HCT116 (cell line): ENCODE results near the gene ATP8A2. TPM values are rescaled to one million over a fixed set of nuclear protein-coding genes. Genes with fewer than 3 reads are reported as not detected.

Experiments used
- ATAC-seq: fragments of 200-7000 bp; cut with Tn5 transposase; 2 replicates; pipeline ENCODE4 v1.9.1; 2020; ENCODE audit warnings: mild to moderate bottlenecking, moderate library complexity
- BruUV-seq: library from RNA; stranded (reverse); fragments of 400-500 nt; replicated peaks from 2 replicates; lab custom pipeline; 2021; lab: Mats Ljungman, UMichigan
- CTCF ChIA-PET: fragments of 300-600 bp; sonication (Branson Sonifier 250); formaldehyde crosslinking; loops from one replicate; lab custom pipeline; 2021; ENCODE audit warnings: antibody characterized with exemption; lab: Charles Lee
- POLR2A ChIA-PET: fragments of 300-600, 350-600 bp; sonication (Branson Sonifier 250); formaldehyde crosslinking; loops from one replicate; lab custom pipeline; 2021; ENCODE audit warnings: antibody characterized with exemption; lab: Charles Lee
- RAD21 ChIA-PET, 2 experiments: fragments of 300-600 bp; sonication (Branson Sonifier 250); formaldehyde crosslinking; loops; one replicate each; lab custom pipeline; 2023; ENCODE audit warnings: low total read pairs in 2 of 2; ENCODE audit not compliant: uncharacterized antibody in 2 of 2, unreplicated experiment in 2 of 2, low non-redundant PET in 1 of 2; lab: Charles Lee
- DNase-seq: peaks from one replicate; pipeline ENCODE4 v3.0.0-alpha.2; 2010; ENCODE audit warnings: low read depth, low spot score
- H2AFZ ChIP-seq: fragments of 200-600 bp; shearing (Covaris generic), sonication (generic); 2 replicates; pipeline ENCODE4 v1.6.1; 2017; ENCODE audit warnings: low read depth, mixed run types, mixed read lengths, antibody characterized with exemption, low read length; ENCODE audit not compliant: poor library complexity, severe bottlenecking
- H3K27ac ChIP-seq: 2 replicates; pipeline ENCODE4 v1.5.1; 2012; ENCODE audit warnings: low read depth, low read length
- H3K27me3 ChIP-seq: fragments of 200-600 bp; sonication (generic); 2 replicates; pipeline ENCODE4 v1.6.1; 2016; ENCODE audit warnings: mixed run types, low read length, mixed read lengths; ENCODE audit not compliant: insufficient read depth
- H3K36me3 ChIP-seq, 2 experiments: fragments of 200-500 bp in 1 of 2; fragments of 200-600 bp in 1 of 2; sonication (Bioruptor generic) in 1 of 2; sonication (generic) in 1 of 2; 2 replicates each; pipeline versions ENCODE4 v1.5.1 to v1.6.1; 2014 to 2016; ENCODE audit warnings: low read length in 2 of 2, inconsistent platforms in 1 of 2, mixed read lengths in 1 of 2, mixed run types in 1 of 2; ENCODE audit not compliant: insufficient read depth in 2 of 2, control insufficient read depth in 1 of 2
- H3K4me1 ChIP-seq, 2 experiments: fragments of 200-600 bp in 1 of 2; sonication (generic) in 1 of 2; 2 replicates each; pipeline versions ENCODE4 v1.5.1 to v1.6.1; 2012 to 2017; ENCODE audit warnings: low read length in 2 of 2, inconsistent platforms in 1 of 2, mild to moderate bottlenecking in 1 of 2, mixed read lengths in 1 of 2, mixed run types in 1 of 2, moderate library complexity in 1 of 2; ENCODE audit not compliant: insufficient read depth in 2 of 2, control insufficient read depth in 1 of 2
- H3K4me2 ChIP-seq: fragments of 200-600 bp; sonication (generic); 2 replicates; pipeline ENCODE4 v1.6.1; 2017; ENCODE audit warnings: mixed run types, low read length, mixed read lengths
- H3K4me3 ChIP-seq, 2 experiments: fragments of 200-600 bp in 1 of 2; sonication (generic) in 1 of 2; replicated peaks in 1 of 2; 2 replicates each; pipeline ENCODE4 v1.5.1; 2011 to 2016; ENCODE audit warnings: low read length in 2 of 2, control low read depth in 1 of 2, low read depth in 1 of 2, mild to moderate bottlenecking in 1 of 2, mixed read lengths in 1 of 2, mixed run types in 1 of 2
- H3K79me2 ChIP-seq: fragments of 200-600 bp; sonication (generic); 2 replicates; pipeline ENCODE4 v1.6.1; 2017; ENCODE audit warnings: mild to moderate bottlenecking, mixed run types, low read length, moderate library complexity, mixed read lengths; ENCODE audit not compliant: insufficient read depth
- H3K9ac ChIP-seq: fragments of 200-600 bp; sonication (generic); 2 replicates; pipeline ENCODE4 v1.6.1; 2016; ENCODE audit warnings: low read length, mixed read lengths
- H3K9me2 ChIP-seq: fragments of 200-600 bp; sonication (generic), shearing (Covaris generic); 2 replicates; pipeline ENCODE4 v1.6.1; 2017; ENCODE audit warnings: mixed run types, mild to moderate bottlenecking, moderate library complexity; ENCODE audit not compliant: insufficient read depth
- H3K9me3 ChIP-seq, 2 experiments: fragments of 200-500 bp in 1 of 2; fragments of 200-600 bp in 1 of 2; sonication (Bioruptor generic) in 1 of 2; sonication (generic) in 1 of 2; 2 replicates each; pipeline ENCODE4 v1.6.1; 2014 to 2017; ENCODE audit warnings: low read length in 2 of 2, mixed read lengths in 2 of 2, inconsistent platforms in 1 of 2, low read depth in 1 of 2, mild to moderate bottlenecking in 1 of 2, mixed run types in 1 of 2, moderate library complexity in 1 of 2; ENCODE audit not compliant: control insufficient read depth in 1 of 2, insufficient read depth in 1 of 2
- H4K20me1 ChIP-seq: fragments of 200-600 bp; sonication (generic), shearing (Covaris generic); 2 replicates; pipeline ENCODE4 v1.6.1; 2017; ENCODE audit warnings: mixed run types, mild to moderate bottlenecking, moderate library complexity; ENCODE audit not compliant: insufficient read depth
- EZH2 ChIP-seq: fragments of 200-600 bp; sonication (generic); IDR thresholded peaks from 2 replicates; pipeline ENCODE4 v1.6.1; 2017; ENCODE audit warnings: antibody characterized with exemption, mixed run types
- EZH2phosphoT487 ChIP-seq: fragments of 200-600 bp; IDR thresholded peaks from 2 replicates; pipeline ENCODE4 v1.6.1; 2018; ENCODE audit warnings: antibody characterized with exemption, borderline replicate concordance
- POLR2A ChIP-seq: IDR thresholded peaks from 2 replicates; pipeline ENCODE4 v1.7.0; 2011; ENCODE audit warnings: borderline replicate concordance; ENCODE audit not compliant: insufficient read depth, insufficient read length; ENCODE audit errors: extremely low read depth
- POLR2AphosphoS5 ChIP-seq: IDR thresholded peaks from 2 replicates; pipeline ENCODE4 v1.6.1; 2011; ENCODE audit warnings: mild to moderate bottlenecking, low read depth, low read length, moderate library complexity
- SP1 ChIP-seq: IDR thresholded peaks from 2 replicates; pipeline ENCODE4 v1.6.1; 2012; ENCODE audit warnings: low read depth
- TCF7L2 ChIP-seq: IDR thresholded peaks from 2 replicates; pipeline ENCODE4 v1.7.0; 2011; ENCODE audit warnings: borderline replicate concordance, inconsistent platforms; ENCODE audit not compliant: insufficient read depth, insufficient read length; ENCODE audit errors: extremely low read depth
- ZNF274 ChIP-seq: fragments of 200-500 bp; sonication (Bioruptor generic); IDR thresholded peaks from 2 replicates; pipeline ENCODE4 v1.6.1; 2014; ENCODE audit warnings: mild to moderate bottlenecking, low read depth, low read length, inconsistent platforms
- intact Hi-C: fragments of 100-400 bp; cut with micrococcal nuclease; formaldehyde crosslinking; loops from 2 replicates; pipeline ENCODE4 v1.10.0; 2022
- total RNA-seq: library from RNA; stranded (reverse); gene quantifications from one replicate; pipeline ENCODE4 v1.2.1, GENCODE V29; 2021; ENCODE audit not compliant: unreplicated experiment
- TF ChIP-seq, protein P1 (sequence below): IDR thresholded peaks from 2 replicates; pipeline ENCODE4 v1.6.1; 2012
- TF ChIP-seq, protein P2 (sequence below): IDR thresholded peaks from 2 replicates; pipeline ENCODE4 v1.6.1; 2011; ENCODE audit warnings: mild to moderate bottlenecking, low read length, moderate library complexity; ENCODE audit not compliant: insufficient replicate concordance; ENCODE audit errors: extremely low read depth
- TF ChIP-seq, protein P3 (sequence below), 3 experiments: fragments of 200-600 bp in 1 of 3; sonication (generic) in 1 of 3; IDR thresholded peaks in 2 of 3; conservative IDR thresholded peaks in 1 of 3; 2 replicates each; pipeline ENCODE4 v1.5.1; 2012 to 2017; ENCODE audit warnings: low read depth in 2 of 3, low read length in 2 of 3, antibody characterized with exemption in 1 of 3, borderline replicate concordance in 1 of 3, control low read depth in 1 of 3, mild to moderate bottlenecking in 1 of 3, mixed read lengths in 1 of 3, mixed run types in 1 of 3, moderate library complexity in 1 of 3; ENCODE audit not compliant: insufficient read depth in 1 of 3

Gene ATP8A2
- total RNA-seq, 1 experiment from 2014 or later, result not detected

DNA sequence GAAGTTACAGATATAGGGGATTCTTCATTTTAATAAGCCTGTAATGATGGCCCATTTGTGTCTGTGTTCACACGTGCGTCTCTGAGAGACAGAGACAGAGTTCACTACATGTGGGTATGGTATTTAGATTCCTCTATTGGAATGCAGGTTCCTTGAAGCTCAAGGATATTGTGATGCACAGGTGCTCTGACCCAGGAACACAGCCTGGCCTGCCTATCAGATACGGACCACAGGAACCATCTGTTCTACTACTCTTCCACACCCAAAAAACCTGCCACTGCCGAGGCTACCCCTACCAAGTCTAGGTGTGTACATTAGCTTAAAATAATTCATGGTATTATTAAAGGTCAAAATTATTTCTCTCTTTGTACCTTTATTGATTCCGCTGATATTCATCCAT, 289.2 kb downstream of the ATP8A2 start:
- CTCF ChIA-PET, result no interaction called here
- BruUV-seq, result no TSS peak
- TF ChIP-seq SP1 (no peak), TCF7L2 (no peak), ZNF274 (no peak), EZH2phosphoT487 (no peak), EZH2 (no peak), POLR2AphosphoS5 (no peak), POLR2A (no peak)
- TF ChIP-seq, protein P1, sequence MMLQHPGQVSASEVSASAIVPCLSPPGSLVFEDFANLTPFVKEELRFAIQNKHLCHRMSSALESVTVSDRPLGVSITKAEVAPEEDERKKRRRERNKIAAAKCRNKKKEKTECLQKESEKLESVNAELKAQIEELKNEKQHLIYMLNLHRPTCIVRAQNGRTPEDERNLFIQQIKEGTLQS, result no peak
- TF ChIP-seq, protein P2, sequence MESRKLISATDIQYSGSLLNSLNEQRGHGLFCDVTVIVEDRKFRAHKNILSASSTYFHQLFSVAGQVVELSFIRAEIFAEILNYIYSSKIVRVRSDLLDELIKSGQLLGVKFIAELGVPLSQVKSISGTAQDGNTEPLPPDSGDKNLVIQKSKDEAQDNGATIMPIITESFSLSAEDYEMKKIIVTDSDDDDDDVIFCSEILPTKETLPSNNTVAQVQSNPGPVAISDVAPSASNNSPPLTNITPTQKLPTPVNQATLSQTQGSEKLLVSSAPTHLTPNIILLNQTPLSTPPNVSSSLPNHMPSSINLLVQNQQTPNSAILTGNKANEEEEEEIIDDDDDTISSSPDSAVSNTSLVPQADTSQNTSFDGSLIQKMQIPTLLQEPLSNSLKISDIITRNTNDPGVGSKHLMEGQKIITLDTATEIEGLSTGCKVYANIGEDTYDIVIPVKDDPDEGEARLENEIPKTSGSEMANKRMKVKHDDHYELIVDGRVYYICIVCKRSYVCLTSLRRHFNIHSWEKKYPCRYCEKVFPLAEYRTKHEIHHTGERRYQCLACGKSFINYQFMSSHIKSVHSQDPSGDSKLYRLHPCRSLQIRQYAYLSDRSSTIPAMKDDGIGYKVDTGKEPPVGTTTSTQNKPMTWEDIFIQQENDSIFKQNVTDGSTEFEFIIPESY, result no peak
- TF ChIP-seq, protein P3, sequence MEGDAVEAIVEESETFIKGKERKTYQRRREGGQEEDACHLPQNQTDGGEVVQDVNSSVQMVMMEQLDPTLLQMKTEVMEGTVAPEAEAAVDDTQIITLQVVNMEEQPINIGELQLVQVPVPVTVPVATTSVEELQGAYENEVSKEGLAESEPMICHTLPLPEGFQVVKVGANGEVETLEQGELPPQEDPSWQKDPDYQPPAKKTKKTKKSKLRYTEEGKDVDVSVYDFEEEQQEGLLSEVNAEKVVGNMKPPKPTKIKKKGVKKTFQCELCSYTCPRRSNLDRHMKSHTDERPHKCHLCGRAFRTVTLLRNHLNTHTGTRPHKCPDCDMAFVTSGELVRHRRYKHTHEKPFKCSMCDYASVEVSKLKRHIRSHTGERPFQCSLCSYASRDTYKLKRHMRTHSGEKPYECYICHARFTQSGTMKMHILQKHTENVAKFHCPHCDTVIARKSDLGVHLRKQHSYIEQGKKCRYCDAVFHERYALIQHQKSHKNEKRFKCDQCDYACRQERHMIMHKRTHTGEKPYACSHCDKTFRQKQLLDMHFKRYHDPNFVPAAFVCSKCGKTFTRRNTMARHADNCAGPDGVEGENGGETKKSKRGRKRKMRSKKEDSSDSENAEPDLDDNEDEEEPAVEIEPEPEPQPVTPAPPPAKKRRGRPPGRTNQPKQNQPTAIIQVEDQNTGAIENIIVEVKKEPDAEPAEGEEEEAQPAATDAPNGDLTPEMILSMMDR (IDR thresholded peaks at IDR 0.05 in 2 of 3, conservative IDR thresholded peaks at IDR 0.05 in 1 of 3; ENCODE audit: borderline replicate concordance in 1 of 3, insufficient read depth in 1 of 3, low read depth in 2 of 3, low read length in 2 of 3), result no peak
- H2AFZ ChIP-seq, result no peak overlapping the region
- no peaks in the 10 kb centered on the region for H4K20me1 ChIP-seq
- no peaks in the 10 kb centered on the region for H3K4me1 ChIP-seq
- ATAC-seq (no peak), DNase-seq (no peak)
- no peaks in the 10 kb centered on the region for H3K36me3 ChIP-seq
- no peak overlapping the region for H3K9ac ChIP-seq
- peaks cover 27% of the 10 kb centered on the region for H3K27me3 ChIP-seq
- H3K79me2 ChIP-seq, result no peaks in the 10 kb centered on the region
- intact Hi-C loops, result no loop called here
- POLR2A ChIA-PET, result no interaction called here
- no peak overlapping the region for H3K4me2 ChIP-seq
- H3K9me2 ChIP-seq, result no peaks in the 10 kb centered on the region
- no peak overlapping the region for H3K27ac ChIP-seq
- RAD21 ChIA-PET, result no interaction called here
- H3K9me3 ChIP-seq, result no peaks in the 10 kb centered on the region
- no peak overlapping the region for H3K4me3 ChIP-seq
